Parathyroid adenoma (tissue), 2 donors: ENCODE data around the gene AIPL1.

ENCODE experiments used
- H2AFZ ChIP-seq: fragments of 300-600 bp; sonication (generic); one replicate; pipeline ENCODE4 v1.7.0; 2017; ENCODE audit warnings: antibody characterized with exemption, mild to moderate bottlenecking
- H3K27ac ChIP-seq: fragments of 300-600 bp; sonication (generic); one replicate; pipeline ENCODE4 v1.7.0; 2017
- H3K27me3 ChIP-seq: fragments of 300-600 bp; sonication (generic); one replicate; pipeline ENCODE4 v1.7.0; 2017; ENCODE audit warnings: low read length; ENCODE audit not compliant: control insufficient read depth, insufficient read depth
- H3K36me3 ChIP-seq: fragments of 300-600 bp; sonication (generic); one replicate; pipeline ENCODE4 v1.7.0; 2017; ENCODE audit warnings: low read length; ENCODE audit not compliant: control insufficient read depth, insufficient read depth
- H3K4me1 ChIP-seq: fragments of 300-600 bp; sonication (generic); one replicate; pipeline ENCODE4 v1.7.0; 2017; ENCODE audit warnings: control low read depth
- H3K4me2 ChIP-seq: fragments of 300-600 bp; sonication (generic); one replicate; pipeline ENCODE4 v1.7.0; 2017; ENCODE audit warnings: low read length
- H3K4me3 ChIP-seq: fragments of 300-600 bp; sonication (generic); one replicate; pipeline ENCODE4 v1.7.0; 2017; ENCODE audit warnings: low read depth, low read length
- H3K79me2 ChIP-seq: fragments of 300-600 bp; sonication (generic); one replicate; pipeline ENCODE4 v1.7.0; 2017; ENCODE audit warnings: control low read depth
- H3K9ac ChIP-seq: fragments of 300-600 bp; sonication (generic); one replicate; pipeline ENCODE4 v1.7.0; 2017; ENCODE audit warnings: mild to moderate bottlenecking
- H3K9me3 ChIP-seq: fragments of 300-600 bp; sonication (generic); one replicate; pipeline ENCODE4 v1.7.0; 2017; ENCODE audit warnings: low read length; ENCODE audit not compliant: control insufficient read depth
- TF ChIP-seq, protein P1 (sequence below): fragments of 300-600 bp; sonication (generic); IDR thresholded peaks from one replicate; pipeline ENCODE4 v1.7.0; 2017; ENCODE audit warnings: antibody characterized with exemption, mild to moderate bottlenecking
- donor health status: primary hyperparathyroidism.

The AIPL1 gene

GRCh38 chr17:6453279-6454024, 18.5 kb upstream of the AIPL1 start:
- H3K4me3 ChIP-seq: no peak overlapping the region
- no peaks in the 10 kb centered on the region for H3K9me3 ChIP-seq
- H3K27ac ChIP-seq: no peak overlapping the region
- no peaks in the 10 kb centered on the region for H3K79me2 ChIP-seq
- no peaks in the 10 kb centered on the region for H3K4me1 ChIP-seq
- no peak overlapping the region for H3K9ac ChIP-seq
- H3K36me3 ChIP-seq: no peaks in the 10 kb centered on the region
- TF ChIP-seq, protein P1, sequence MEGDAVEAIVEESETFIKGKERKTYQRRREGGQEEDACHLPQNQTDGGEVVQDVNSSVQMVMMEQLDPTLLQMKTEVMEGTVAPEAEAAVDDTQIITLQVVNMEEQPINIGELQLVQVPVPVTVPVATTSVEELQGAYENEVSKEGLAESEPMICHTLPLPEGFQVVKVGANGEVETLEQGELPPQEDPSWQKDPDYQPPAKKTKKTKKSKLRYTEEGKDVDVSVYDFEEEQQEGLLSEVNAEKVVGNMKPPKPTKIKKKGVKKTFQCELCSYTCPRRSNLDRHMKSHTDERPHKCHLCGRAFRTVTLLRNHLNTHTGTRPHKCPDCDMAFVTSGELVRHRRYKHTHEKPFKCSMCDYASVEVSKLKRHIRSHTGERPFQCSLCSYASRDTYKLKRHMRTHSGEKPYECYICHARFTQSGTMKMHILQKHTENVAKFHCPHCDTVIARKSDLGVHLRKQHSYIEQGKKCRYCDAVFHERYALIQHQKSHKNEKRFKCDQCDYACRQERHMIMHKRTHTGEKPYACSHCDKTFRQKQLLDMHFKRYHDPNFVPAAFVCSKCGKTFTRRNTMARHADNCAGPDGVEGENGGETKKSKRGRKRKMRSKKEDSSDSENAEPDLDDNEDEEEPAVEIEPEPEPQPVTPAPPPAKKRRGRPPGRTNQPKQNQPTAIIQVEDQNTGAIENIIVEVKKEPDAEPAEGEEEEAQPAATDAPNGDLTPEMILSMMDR: no peak
- H3K4me2 ChIP-seq: no peak overlapping the region
- H2AFZ ChIP-seq: no peak overlapping the region
- no peaks in the 10 kb centered on the region for H3K27me3 ChIP-seq

DNA sequence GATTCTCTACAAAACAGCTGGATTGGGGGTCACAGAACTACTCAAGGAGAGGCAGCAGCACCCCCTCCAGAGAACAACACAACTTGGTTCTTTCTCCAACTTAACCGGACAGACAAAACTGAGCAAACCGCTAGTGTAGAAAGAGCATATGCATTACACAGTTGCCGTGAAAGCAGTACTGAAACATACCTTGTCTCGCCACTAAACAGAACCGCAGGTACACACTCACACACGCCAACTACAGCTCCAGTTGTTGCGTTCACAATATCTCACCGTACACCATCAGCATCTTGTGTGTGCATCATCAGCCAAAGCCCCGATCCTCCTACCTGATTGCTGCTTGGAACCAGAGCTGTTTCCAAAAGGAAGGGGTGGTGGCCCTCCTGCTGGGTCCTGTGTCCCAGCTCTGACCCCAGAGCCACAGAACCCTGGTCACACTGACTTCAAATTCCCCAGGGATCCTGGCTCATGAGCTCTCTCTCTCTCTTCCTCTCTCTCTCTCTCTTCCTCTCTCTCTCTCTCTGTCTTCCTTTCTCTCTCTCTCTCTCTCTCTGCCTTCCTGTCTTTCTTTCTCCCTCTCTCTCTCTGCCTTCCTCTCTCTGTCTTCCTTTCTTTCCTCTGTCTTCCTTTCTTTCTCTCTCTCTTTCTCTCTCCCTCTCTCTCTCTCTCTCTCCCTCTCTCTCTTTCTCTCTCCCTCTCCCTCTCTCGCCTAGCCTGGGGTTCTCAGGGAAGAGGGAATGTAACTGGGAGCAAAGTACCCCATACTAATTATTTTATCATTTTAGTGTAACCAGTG, 17.7 kb upstream of the AIPL1 start:
- H3K79me2 ChIP-seq: no peaks in the 10 kb centered on the region
- no peak overlapping the region for H3K27ac ChIP-seq
- H3K4me1 ChIP-seq: no peaks in the 10 kb centered on the region
- H3K36me3 ChIP-seq: no peaks in the 10 kb centered on the region
- H3K27me3 ChIP-seq: no peaks in the 10 kb centered on the region
- H3K9ac ChIP-seq: no peak overlapping the region
- H3K9me3 ChIP-seq: no peaks in the 10 kb centered on the region
- H3K4me2 ChIP-seq: no peak overlapping the region
- H2AFZ ChIP-seq: no peak overlapping the region
- no peak overlapping the region for H3K4me3 ChIP-seq
- TF ChIP-seq, protein P1: no peak

- H3K4me3 ChIP-seq: no peak overlapping the region
- no peaks in the 10 kb centered on the region for H3K9me3 ChIP-seq
- no peaks in the 10 kb centered on the region for H3K79me2 ChIP-seq
- H3K4me1 ChIP-seq: no peaks in the 10 kb centered on the region
- H3K9ac ChIP-seq: no peak overlapping the region
- H3K27ac ChIP-seq: no peak overlapping the region
- TF ChIP-seq, protein P1: no peak
- H3K4me2 ChIP-seq: no peak overlapping the region
- no peak overlapping the region for H2AFZ ChIP-seq
- no peaks in the 10 kb centered on the region for H3K36me3 ChIP-seq
- no peaks in the 10 kb centered on the region for H3K27me3 ChIP-seq
These were observed 16.3 kb upstream of the AIPL1 start for GRCh38 chr17:6450926-6451832.

DNA sequence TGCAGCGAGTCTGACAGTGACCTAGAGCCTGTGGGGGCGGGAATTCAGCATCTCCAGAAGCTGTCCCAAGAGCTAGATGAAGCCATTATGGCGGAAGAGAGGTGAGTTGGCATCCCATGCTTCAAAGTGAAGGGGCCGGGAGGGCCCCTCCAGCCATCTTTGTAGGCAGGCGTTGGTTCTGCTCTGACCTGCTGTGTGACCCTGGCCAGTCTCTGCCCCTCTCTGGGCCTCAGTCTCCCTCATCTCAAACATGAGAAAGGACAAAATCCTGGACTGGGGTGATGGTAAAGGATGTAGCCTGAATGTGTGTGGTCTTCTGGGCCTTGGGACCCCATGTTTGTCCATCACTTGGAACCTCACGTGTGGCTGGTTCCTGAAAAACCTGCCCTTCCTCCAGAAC, 14.4 kb upstream of the AIPL1 start:
- Histone ChIP-seq H3K9ac (no peak overlapping the region), H3K4me1 (no peaks in the 10 kb centered on the region), H3K4me2 (no peak overlapping the region), H3K27me3 (no peaks in the 10 kb centered on the region), H3K4me3 (no peak overlapping the region), H2AFZ (no peak overlapping the region), H3K36me3 (no peaks in the 10 kb centered on the region), H3K27ac (no peak overlapping the region), H3K79me2 (no peaks in the 10 kb centered on the region), H3K9me3 (no peaks in the 10 kb centered on the region)
- TF ChIP-seq, protein P1: no peak
